ENCODE data around the gene C17orf50.

C17orf50 gene

GRCh38 chr17:35716173-35716572, 44.5 kb upstream of the C17orf50 start:
- no peak overlapping the region for H3K4me3 ChIP-seq (ENCODE audit: low read depth in 1 of 2, low read length in 1 of 2)
- peaks cover 89% of the 10 kb centered on the region for H3K36me3 ChIP-seq
- no peak for TF ChIP-seq CTCF (IDR thresholded peaks at IDR 0.05)
- H3K9me3 ChIP-seq = no peaks in the 10 kb centered on the region
- no peaks in the 10 kb centered on the region for H3K27me3 ChIP-seq
- H3K27ac ChIP-seq = no peak overlapping the region
- no peaks in the 10 kb centered on the region for H3K4me1 ChIP-seq (ENCODE audit: control insufficient read depth in 1 of 2, insufficient read depth in 1 of 2, low read depth in 1 of 2, low read length in 1 of 2)

GRCh38 chr17:35716897-35717465, 43.7 kb upstream of the C17orf50 start:
- no peaks in the 10 kb centered on the region for H3K4me1 ChIP-seq (ENCODE audit: control insufficient read depth in 1 of 2, insufficient read depth in 1 of 2, low read depth in 1 of 2, low read length in 1 of 2)
- no peaks in the 10 kb centered on the region for H3K9me3 ChIP-seq
- H3K36me3 ChIP-seq = peaks cover 89% of the 10 kb centered on the region
- TF ChIP-seq CTCF (IDR thresholded peaks at IDR 0.05) = no peak
- no peak overlapping the region for H3K4me3 ChIP-seq (ENCODE audit: low read depth in 1 of 2, low read length in 1 of 2)
- no peak overlapping the region for H3K27ac ChIP-seq
- H3K27me3 ChIP-seq = no peaks in the 10 kb centered on the region

- Histone ChIP-seq H3K27me3 (no peaks in the 10 kb centered on the region), H3K36me3 (peaks cover 86% of the 10 kb centered on the region), H3K27ac (no peak overlapping the region), H3K4me3 (ENCODE audit: low read depth in 1 of 2, low read length in 1 of 2) (no peak overlapping the region), H3K9me3 (no peaks in the 10 kb centered on the region), H3K4me1 (ENCODE audit: control insufficient read depth in 1 of 2, insufficient read depth in 1 of 2, low read depth in 1 of 2, low read length in 1 of 2) (no peaks in the 10 kb centered on the region)
- no peak for TF ChIP-seq CTCF (IDR thresholded peaks at IDR 0.05)
Measured at GRCh38 chr17:35717475-35717874, 43.2 kb upstream of the C17orf50 start.

GRCh38 chr17:35723735-35724134, 37.0 kb upstream of the C17orf50 start:
- TF ChIP-seq CTCF (IDR thresholded peaks at IDR 0.05) = no peak
- H3K27ac ChIP-seq = no peak overlapping the region
- H3K27me3 ChIP-seq = no peaks in the 10 kb centered on the region
- no peaks in the 10 kb centered on the region for H3K9me3 ChIP-seq
- H3K4me1 ChIP-seq (ENCODE audit: control insufficient read depth in 1 of 2, insufficient read depth in 1 of 2, low read depth in 1 of 2, low read length in 1 of 2) = no peaks in the 10 kb centered on the region
- H3K36me3 ChIP-seq = peaks cover 90% of the 10 kb centered on the region
- H3K4me3 ChIP-seq (ENCODE audit: low read depth in 1 of 2, low read length in 1 of 2) = no peak overlapping the region

GRCh38 chr17:35725058-35725457, 35.6 kb upstream of the C17orf50 start:
- Histone ChIP-seq H3K36me3 (peaks cover 86% of the 10 kb centered on the region), H3K4me1 (ENCODE audit: control insufficient read depth in 1 of 2, insufficient read depth in 1 of 2, low read depth in 1 of 2, low read length in 1 of 2) (no peaks in the 10 kb centered on the region), H3K27me3 (peaks cover 8% of the 10 kb centered on the region), H3K9me3 (no peaks in the 10 kb centered on the region), H3K27ac (no peak overlapping the region), H3K4me3 (ENCODE audit: low read depth in 1 of 2, low read length in 1 of 2) (no peak overlapping the region)
- TF ChIP-seq CTCF (IDR thresholded peaks at IDR 0.05) = no peak

GRCh38 chr17:35725802-35726126, 34.9 kb upstream of the C17orf50 start:
- no peak for TF ChIP-seq CTCF (IDR thresholded peaks at IDR 0.05)
- no peak overlapping the region for H3K4me3 ChIP-seq (ENCODE audit: low read depth in 1 of 2, low read length in 1 of 2)
- peaks cover 15% of the 10 kb centered on the region for H3K27me3 ChIP-seq
- no peak overlapping the region for H3K27ac ChIP-seq
- H3K4me1 ChIP-seq (ENCODE audit: control insufficient read depth in 1 of 2, insufficient read depth in 1 of 2, low read depth in 1 of 2, low read length in 1 of 2) = no peaks in the 10 kb centered on the region
- H3K9me3 ChIP-seq = no peaks in the 10 kb centered on the region
- peaks cover 82% of the 10 kb centered on the region for H3K36me3 ChIP-seq

All from neutrophil (primary cell).